ENCODE data around the gene MTARC2.

- TF ChIP-seq, protein P1, sequence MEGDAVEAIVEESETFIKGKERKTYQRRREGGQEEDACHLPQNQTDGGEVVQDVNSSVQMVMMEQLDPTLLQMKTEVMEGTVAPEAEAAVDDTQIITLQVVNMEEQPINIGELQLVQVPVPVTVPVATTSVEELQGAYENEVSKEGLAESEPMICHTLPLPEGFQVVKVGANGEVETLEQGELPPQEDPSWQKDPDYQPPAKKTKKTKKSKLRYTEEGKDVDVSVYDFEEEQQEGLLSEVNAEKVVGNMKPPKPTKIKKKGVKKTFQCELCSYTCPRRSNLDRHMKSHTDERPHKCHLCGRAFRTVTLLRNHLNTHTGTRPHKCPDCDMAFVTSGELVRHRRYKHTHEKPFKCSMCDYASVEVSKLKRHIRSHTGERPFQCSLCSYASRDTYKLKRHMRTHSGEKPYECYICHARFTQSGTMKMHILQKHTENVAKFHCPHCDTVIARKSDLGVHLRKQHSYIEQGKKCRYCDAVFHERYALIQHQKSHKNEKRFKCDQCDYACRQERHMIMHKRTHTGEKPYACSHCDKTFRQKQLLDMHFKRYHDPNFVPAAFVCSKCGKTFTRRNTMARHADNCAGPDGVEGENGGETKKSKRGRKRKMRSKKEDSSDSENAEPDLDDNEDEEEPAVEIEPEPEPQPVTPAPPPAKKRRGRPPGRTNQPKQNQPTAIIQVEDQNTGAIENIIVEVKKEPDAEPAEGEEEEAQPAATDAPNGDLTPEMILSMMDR (conservative IDR thresholded peaks at IDR 0.05; ENCODE audit: low read depth, low read length) = no peak
- no peak for TF ChIP-seq EZH2 (IDR thresholded peaks at IDR 0.05; ENCODE audit: borderline replicate concordance, low read depth, low read length, poor library complexity, severe bottlenecking)
These were observed 67.3 kb downstream of the MTARC2 start for GRCh38 chr1:220815409-220815808.
